HEK293 (cell line): ENCODE data around the gene RNF144A.

Source experiments
- CTCF ChIA-PET: fragments of 350-600 bp; formaldehyde crosslinking; extraction: SDS; loops from one replicate; lab custom pipeline; 2021; ENCODE audit warnings: antibody characterized with exemption; lab: Yijun Ruan, JAX
- POLR2A ChIA-PET: fragments of 300-600 bp; formaldehyde crosslinking; extraction: SDS; loops from one replicate; lab custom pipeline; 2020; ENCODE audit warnings: antibody characterized with exemption, inconsistent platforms; lab: Yijun Ruan, JAX
- H3K27ac ChIP-seq: fragments of 200-500 bp; sonication (Bioruptor generic); 2 replicates; pipeline ENCODE4 v1.5.1; 2014; ENCODE audit warnings: low read depth, low read length, control low read depth, inconsistent platforms; ENCODE audit errors: extremely low read depth
- H3K36me3 ChIP-seq, 2 experiments: fragments of 200-500 bp in 1 of 2; sonication (Bioruptor generic) in 1 of 2; 1 replicate in 1 of 2; 2 replicates in 1 of 2; pipeline ENCODE4 v1.5.1; 2014 to 2017; ENCODE audit warnings: inconsistent platforms in 2 of 2, low read length in 2 of 2; ENCODE audit not compliant: control insufficient read depth in 2 of 2, insufficient read depth in 1 of 2
- H3K4me1 ChIP-seq: fragments of 200-500 bp; sonication (Bioruptor generic); 2 replicates; pipeline ENCODE4 v1.5.1; 2014; ENCODE audit warnings: mild to moderate bottlenecking, low read length, inconsistent platforms; ENCODE audit not compliant: control insufficient read depth, insufficient read depth
- H3K4me3 ChIP-seq: 2 replicates; pipeline ENCODE4 v1.5.1; 2011; ENCODE audit warnings: low read depth, mild to moderate bottlenecking, control low read depth, low read length, moderate library complexity
- H3K9me3 ChIP-seq: fragments of 200-500 bp; sonication (Bioruptor generic); 2 replicates; pipeline ENCODE4 v1.5.1; 2014; ENCODE audit warnings: low read depth, low read length, inconsistent platforms; ENCODE audit not compliant: control insufficient read depth, insufficient read depth
- GLI2 ChIP-seq: fragments of 450-650 bp; formaldehyde crosslinking; IDR thresholded peaks from 2 replicates; pipeline ENCODE4; 2017; ENCODE audit warnings: missing biosample characterization, missing genetic modification characterization, low read depth, borderline replicate concordance
- KLF8 ChIP-seq: fragments of 450-650 bp; formaldehyde crosslinking; IDR thresholded peaks from 2 replicates; pipeline ENCODE4 v1.5.1; 2016; ENCODE audit warnings: missing biosample characterization, missing genetic modification characterization
- MZF1 ChIP-seq: fragments of 450-650 bp; formaldehyde crosslinking; IDR thresholded peaks from 2 replicates; pipeline ENCODE4 v1.5.1; 2017; ENCODE audit warnings: missing biosample characterization, missing genetic modification characterization, borderline replicate concordance
- PATZ1 ChIP-seq: fragments of 450-650 bp; formaldehyde crosslinking; IDR thresholded peaks from 2 replicates; pipeline ENCODE4 v1.5.1; 2016; ENCODE audit warnings: missing biosample characterization, missing genetic modification characterization
- SALL2 ChIP-seq: fragments of 450-650 bp; formaldehyde crosslinking; IDR thresholded peaks from 2 replicates; pipeline ENCODE4 v1.5.0; 2017; ENCODE audit warnings: missing biosample characterization, mild to moderate bottlenecking, missing genetic modification characterization, borderline replicate concordance
- WT1 ChIP-seq: fragments of 450-650 bp; formaldehyde crosslinking; IDR thresholded peaks from 2 replicates; pipeline ENCODE4 v1.5.1; 2016; ENCODE audit warnings: missing biosample characterization, missing genetic modification characterization
- ZBTB44 ChIP-seq: fragments of 450-650 bp; IDR thresholded peaks from 2 replicates; pipeline ENCODE4 v1.5.1; 2018; ENCODE audit warnings: missing biosample characterization, mild to moderate bottlenecking, missing genetic modification characterization
- ZBTB8A ChIP-seq: fragments of 450-650 bp; formaldehyde crosslinking; IDR thresholded peaks from 2 replicates; pipeline ENCODE4 v1.5.1; 2016; ENCODE audit warnings: missing biosample characterization, missing genetic modification characterization
- ZFP41 ChIP-seq: fragments of 450-650 bp; formaldehyde crosslinking; IDR thresholded peaks from 2 replicates; pipeline ENCODE4 v1.5.1; 2016; ENCODE audit warnings: missing biosample characterization, missing genetic modification characterization, borderline replicate concordance
- ZNF157 ChIP-seq: fragments of 450-650 bp; formaldehyde crosslinking; IDR thresholded peaks from 2 replicates; pipeline ENCODE4 v1.5.1; 2016; ENCODE audit warnings: missing biosample characterization, missing genetic modification characterization
- ZNF239 ChIP-seq: fragments of 450-650 bp; formaldehyde crosslinking; IDR thresholded peaks from 2 replicates; pipeline ENCODE4 v1.5.1; 2016; ENCODE audit warnings: missing biosample characterization, missing genetic modification characterization
- ZNF335 ChIP-seq: fragments of 450-650 bp; formaldehyde crosslinking; conservative IDR thresholded peaks from 2 replicates; pipeline ENCODE4 v1.5.1; 2016; ENCODE audit warnings: missing biosample characterization, missing genetic modification characterization
- ZNF366 ChIP-seq: fragments of 450-650 bp; formaldehyde crosslinking; conservative IDR thresholded peaks from 2 replicates; pipeline ENCODE4 v1.5.1; 2016; ENCODE audit warnings: missing biosample characterization, missing genetic modification characterization
- ZNF37A ChIP-seq: fragments of 450-650 bp; IDR thresholded peaks from 2 replicates; pipeline ENCODE4 v1.5.1; 2018; ENCODE audit warnings: missing biosample characterization, missing genetic modification characterization
- ZNF514 ChIP-seq: fragments of 450-650 bp; formaldehyde crosslinking; IDR thresholded peaks from 2 replicates; pipeline ENCODE4 v1.5.1; 2016; ENCODE audit warnings: missing biosample characterization, missing genetic modification characterization
- ZNF518A ChIP-seq: fragments of 450-650 bp; formaldehyde crosslinking; conservative IDR thresholded peaks from 2 replicates; pipeline ENCODE4 v1.5.1; 2016; ENCODE audit warnings: low read depth, missing biosample characterization, missing genetic modification characterization
- ZNF544 ChIP-seq: fragments of 450-650 bp; formaldehyde crosslinking; IDR thresholded peaks from 2 replicates; pipeline ENCODE4 v1.5.0; 2017; ENCODE audit warnings: missing biosample characterization, missing genetic modification characterization
- ZNF560 ChIP-seq: fragments of 450-650 bp; formaldehyde crosslinking; IDR thresholded peaks from 2 replicates; pipeline ENCODE4 v1.5.1; 2017; ENCODE audit warnings: missing biosample characterization, missing genetic modification characterization, borderline replicate concordance
- ZNF707 ChIP-seq: fragments of 450-650 bp; formaldehyde crosslinking; IDR thresholded peaks from 2 replicates; pipeline ENCODE4 v1.5.1; 2016; ENCODE audit warnings: missing biosample characterization, missing genetic modification characterization
- ZNF747 ChIP-seq: fragments of 450-650 bp; formaldehyde crosslinking; IDR thresholded peaks from 2 replicates; pipeline ENCODE4 v1.5.1; 2016; ENCODE audit warnings: missing biosample characterization, missing genetic modification characterization
- ZNF830 ChIP-seq: fragments of 450-650 bp; IDR thresholded peaks from 2 replicates; pipeline ENCODE4 v1.5.0; 2018; ENCODE audit warnings: missing biosample characterization, missing genetic modification characterization, low read depth, mild to moderate bottlenecking, moderate library complexity
- ZNF837 ChIP-seq: fragments of 450-650 bp; formaldehyde crosslinking; IDR thresholded peaks from 2 replicates; pipeline ENCODE4 v1.5.1; 2016; ENCODE audit warnings: missing biosample characterization, missing genetic modification characterization

Gene RNF144A

GRCh38 chr2:7025082-7025481 is 107.9 kb downstream of the RNF144A start (continued):
- TF ChIP-seq ZNF37A: no peak
- TF ChIP-seq ZNF239 (tag by site-specific recombination): no peak
- TF ChIP-seq GLI2 (tag by site-specific recombination): no peak

GRCh38 chr2:7026742-7027141 is 109.5 kb downstream of the RNF144A start:
- CTCF ChIA-PET: interaction anchor here (0.6 kb wide), 2 partner anchors 344 to 367 kb away, joined by 3 read pairs; no protein-coding TSS in a partner anchor
- H3K4me1 ChIP-seq: no peaks in the 10 kb centered on the region
- H3K36me3 ChIP-seq: peaks cover 0 to 35% of the 10 kb centered on the region in 2 experiments; a peak in 1 of 3 replicates
- H3K27ac ChIP-seq: no peak overlapping the region
- POLR2A ChIA-PET: no interaction called here
- TF ChIP-seq ZNF707 (tag by site-specific recombination) (no peak), ZNF335 (tag by site-specific recombination) (no peak)
- H3K9me3 ChIP-seq: no peaks in the 10 kb centered on the region
- H3K4me3 ChIP-seq: no peak overlapping the region

- Histone ChIP-seq H3K9me3 (no peaks in the 10 kb centered on the region), H3K27ac (no peak overlapping the region), H3K4me1 (no peaks in the 10 kb centered on the region; the same call in 1 of the 2 replicates), H3K4me3 (no peak overlapping the region), H3K36me3 (peaks cover 0 to 40% of the 10 kb centered on the region in 2 experiments; a peak in 1 of 3 replicates)
- CTCF ChIA-PET: interaction anchor here (0.7 kb wide), 1 partner anchor 139 kb away, joined by 3 read pairs; no protein-coding TSS in a partner anchor
- POLR2A ChIA-PET: no interaction called here
- TF ChIP-seq ZNF514 (tag by site-specific recombination): no peak
- no peak for TF ChIP-seq WT1
- no peak for TF ChIP-seq ZNF830
- no peak for TF ChIP-seq PATZ1
- no peak for TF ChIP-seq ZNF544 (tag by site-specific recombination)
- no peak for TF ChIP-seq ZNF560 (tag by site-specific recombination)
- TF ChIP-seq ZBTB8A (tag by site-specific recombination): no peak
- TF ChIP-seq ZNF747 (tag by site-specific recombination): no peak
- TF ChIP-seq ZNF157 (tag by site-specific recombination): no peak
- no peak for TF ChIP-seq ZNF366 (tag by site-specific recombination)
Observed at GRCh38 chr2:7027411-7027810, 110.2 kb downstream of the RNF144A start.

GRCh38 chr2:7027956-7028655 is 110.9 kb downstream of the RNF144A start:
- Histone ChIP-seq H3K4me3 (no peak overlapping the region), H3K27ac (no peak overlapping the region), H3K36me3 (peaks cover 0 to 41% of the 10 kb centered on the region in 2 experiments; a peak in 1 of 3 replicates), H3K4me1 (no peaks in the 10 kb centered on the region; the same call in 1 of the 2 replicates), H3K9me3 (no peaks in the 10 kb centered on the region)
- CTCF ChIA-PET: interaction anchor here (0.5 to 8.9 kb wide), 4 partner anchors 14 to 140 kb away, joined by 3 to 43 read pairs (median 6); no protein-coding TSS in a partner anchor
- POLR2A ChIA-PET: no interaction called here
- TF ChIP-seq ZNF837 (tag by site-specific recombination): no peak
- TF ChIP-seq ZFP41: no peak
- no peak for TF ChIP-seq ZNF518A (tag by site-specific recombination)
- TF ChIP-seq MZF1 (tag by site-specific recombination): no peak
- TF ChIP-seq SALL2 (tag by site-specific recombination): no peak
- TF ChIP-seq KLF8: no peak
- TF ChIP-seq ZBTB44 (tag by site-specific recombination): no peak
